ENCODE measurements around the gene CNTNAP3.
"Not testable (repeated sequence)": the region's sequence is repeated elsewhere in the genome, so short reads cannot be mapped to it uniquely, and the experiment has no call there.

DNA sequence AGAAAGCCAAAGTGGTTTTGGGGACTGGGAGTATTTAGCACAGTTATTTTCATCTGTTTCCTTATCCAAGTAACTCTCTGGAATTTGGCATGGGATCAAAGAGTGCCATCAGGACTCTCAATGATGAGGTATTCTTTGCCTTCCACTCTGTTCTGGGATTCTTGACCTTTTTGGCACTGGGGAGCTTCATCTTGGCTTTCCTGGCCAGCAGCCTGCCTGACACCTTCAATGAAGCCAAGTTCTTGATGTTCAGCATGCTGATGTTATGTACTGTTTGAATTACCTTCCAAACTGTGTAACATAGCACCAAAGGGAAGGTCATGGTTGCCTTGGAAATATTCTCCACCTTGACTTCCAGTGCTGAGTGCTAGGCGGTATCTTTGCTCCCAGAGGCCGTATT lies 248.8 kb downstream of the CNTNAP3 start:
- not testable (repeated sequence) for TF ChIP-seq EZH2 (IDR thresholded peaks at IDR 0.05; ENCODE audit: insufficient read depth, poor library complexity, severe bottlenecking); EZH2phosphoT487 (IDR thresholded peaks at IDR 0.05; ENCODE audit: insufficient read depth, low read depth)
